Testis (tissue), 2 donors: ENCODE measurements around the gene PTGDR2.

ENCODE experiments used
- POLR2A ChIP-seq: fragments of 450-650 bp; IDR thresholded peaks from one replicate; pipeline ENCODE4 v1.6.1; 2017; ENCODE audit warnings: antibody characterized with exemption, mild to moderate bottlenecking, moderate library complexity
- TF ChIP-seq, protein P1 (sequence below), 3 experiments: fragments of 450-650 bp in 2 of 3; fragments of 200-600 bp in 1 of 3; sonication (generic) in 1 of 3; IDR thresholded peaks; one replicate each; pipeline ENCODE4 v1.5.1; 2016 to 2019; ENCODE audit warnings: antibody characterized with exemption in 3 of 3, mild to moderate bottlenecking in 2 of 3, moderate library complexity in 1 of 3

DNA sequence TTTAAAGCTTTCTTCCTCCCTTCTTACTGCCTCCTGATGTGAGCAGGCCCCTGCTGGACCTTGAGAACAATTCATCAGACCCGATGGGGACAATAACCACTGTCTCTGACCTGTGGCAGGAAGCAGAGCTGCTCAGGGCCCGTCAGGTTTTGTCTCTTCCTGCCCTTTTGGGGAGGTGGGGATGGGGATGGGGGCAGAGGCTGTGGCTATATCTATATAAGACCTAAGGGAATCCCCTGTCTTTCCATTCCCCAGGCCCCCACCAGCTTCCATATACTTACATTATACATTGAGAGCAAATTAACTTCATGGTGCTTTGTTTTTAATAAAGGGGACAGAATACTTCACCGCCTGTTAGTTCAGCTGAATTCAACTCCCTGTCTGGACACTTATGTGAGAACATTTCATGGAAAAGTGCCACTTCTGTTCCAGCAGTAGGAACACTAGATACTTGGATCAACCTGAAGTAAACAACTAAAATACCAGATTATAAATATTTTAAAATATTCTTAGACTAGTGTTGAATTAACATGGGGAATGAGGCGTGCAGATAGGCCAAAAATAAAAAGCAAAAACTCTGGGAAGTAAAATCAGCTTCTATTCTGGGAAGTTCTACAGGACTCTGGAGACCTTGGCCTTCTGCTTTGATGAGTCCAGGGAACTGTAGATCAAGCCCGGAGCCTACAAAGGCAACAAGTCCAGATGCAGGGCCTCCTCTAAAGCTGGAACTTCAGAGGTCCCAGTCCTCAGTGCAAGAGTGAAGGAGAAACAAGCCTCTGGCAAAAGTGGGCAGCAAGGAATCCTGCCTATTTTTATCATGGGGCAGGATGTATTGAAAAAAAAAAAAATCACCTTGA lies 22.7 kb upstream of the PTGDR2 start:
- TF ChIP-seq, protein P1, sequence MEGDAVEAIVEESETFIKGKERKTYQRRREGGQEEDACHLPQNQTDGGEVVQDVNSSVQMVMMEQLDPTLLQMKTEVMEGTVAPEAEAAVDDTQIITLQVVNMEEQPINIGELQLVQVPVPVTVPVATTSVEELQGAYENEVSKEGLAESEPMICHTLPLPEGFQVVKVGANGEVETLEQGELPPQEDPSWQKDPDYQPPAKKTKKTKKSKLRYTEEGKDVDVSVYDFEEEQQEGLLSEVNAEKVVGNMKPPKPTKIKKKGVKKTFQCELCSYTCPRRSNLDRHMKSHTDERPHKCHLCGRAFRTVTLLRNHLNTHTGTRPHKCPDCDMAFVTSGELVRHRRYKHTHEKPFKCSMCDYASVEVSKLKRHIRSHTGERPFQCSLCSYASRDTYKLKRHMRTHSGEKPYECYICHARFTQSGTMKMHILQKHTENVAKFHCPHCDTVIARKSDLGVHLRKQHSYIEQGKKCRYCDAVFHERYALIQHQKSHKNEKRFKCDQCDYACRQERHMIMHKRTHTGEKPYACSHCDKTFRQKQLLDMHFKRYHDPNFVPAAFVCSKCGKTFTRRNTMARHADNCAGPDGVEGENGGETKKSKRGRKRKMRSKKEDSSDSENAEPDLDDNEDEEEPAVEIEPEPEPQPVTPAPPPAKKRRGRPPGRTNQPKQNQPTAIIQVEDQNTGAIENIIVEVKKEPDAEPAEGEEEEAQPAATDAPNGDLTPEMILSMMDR (IDR thresholded peaks at IDR 0.05), result no peak
- TF ChIP-seq POLR2A, result no peak
